HCT116 (cell line): ENCODE data around the gene ARPC1B.

Experiments used
- CTCF ChIP-seq, 3 experiments: fragments of 200-600 bp in 1 of 3; sonication (generic) in 1 of 3; IDR thresholded peaks in 2 of 3; conservative IDR thresholded peaks in 1 of 3; 2 replicates each; pipeline ENCODE4 v1.5.1; 2012 to 2017; ENCODE audit warnings: low read depth in 2 of 3, low read length in 2 of 3, antibody characterized with exemption in 1 of 3, borderline replicate concordance in 1 of 3, control low read depth in 1 of 3, mild to moderate bottlenecking in 1 of 3, mixed read lengths in 1 of 3, mixed run types in 1 of 3, moderate library complexity in 1 of 3; ENCODE audit not compliant: insufficient read depth in 1 of 3
- EZH2 ChIP-seq: fragments of 200-600 bp; sonication (generic); IDR thresholded peaks from 2 replicates; pipeline ENCODE4 v1.6.1; 2017; ENCODE audit warnings: antibody characterized with exemption, mixed run types
- EZH2phosphoT487 ChIP-seq: fragments of 200-600 bp; IDR thresholded peaks from 2 replicates; pipeline ENCODE4 v1.6.1; 2018; ENCODE audit warnings: antibody characterized with exemption, borderline replicate concordance
- JUND ChIP-seq: IDR thresholded peaks from 2 replicates; pipeline ENCODE4 v1.6.1; 2012
- MAX ChIP-seq: IDR thresholded peaks from 2 replicates; pipeline ENCODE4 v1.6.1; 2012
- POLR2A ChIP-seq: IDR thresholded peaks from 2 replicates; pipeline ENCODE4 v1.7.0; 2011; ENCODE audit warnings: borderline replicate concordance; ENCODE audit not compliant: insufficient read depth, insufficient read length; ENCODE audit errors: extremely low read depth
- POLR2AphosphoS5 ChIP-seq: IDR thresholded peaks from 2 replicates; pipeline ENCODE4 v1.6.1; 2011; ENCODE audit warnings: mild to moderate bottlenecking, low read depth, low read length, moderate library complexity
- RAD21 ChIP-seq: IDR thresholded peaks from 2 replicates; pipeline ENCODE4 v1.6.1; 2012; ENCODE audit warnings: low read depth, mild to moderate bottlenecking
- REST ChIP-seq: IDR thresholded peaks from 2 replicates; pipeline ENCODE4 v1.6.1; 2012; ENCODE audit warnings: low read depth
- YY1 ChIP-seq: IDR thresholded peaks from 2 replicates; pipeline ENCODE4 v1.6.1; 2011; ENCODE audit warnings: low read length, low read depth, moderate library complexity, mild to moderate bottlenecking; ENCODE audit not compliant: insufficient replicate concordance; ENCODE audit errors: extremely low read depth

GRCh38 chr7:99409806-99410205 is 35.3 kb downstream of the ARPC1B start:
- no peak for TF ChIP-seq EZH2phosphoT487
- TF ChIP-seq CTCF (IDR thresholded peaks at IDR 0.05 in 2 of 3, conservative IDR thresholded peaks at IDR 0.05 in 1 of 3; ENCODE audit: borderline replicate concordance in 1 of 3, insufficient read depth in 1 of 3, low read depth in 2 of 3, low read length in 2 of 3), result no peak
- no peak for TF ChIP-seq RAD21
- no peak for TF ChIP-seq POLR2A
- TF ChIP-seq POLR2AphosphoS5, result no peak
- TF ChIP-seq EZH2, result no peak
- TF ChIP-seq MAX, result no peak
- no peak for TF ChIP-seq YY1
- no peak for TF ChIP-seq JUND
- no peak for TF ChIP-seq REST
